Kidney (tissue), 14 donors: ENCODE measurements around the gene EGF. TPM values are rescaled to one million over a fixed set of nuclear protein-coding genes. Genes with fewer than 3 reads are reported as not detected.

ENCODE experiments used
- DNase-seq, 5 donors: peaks; one replicate each; pipeline ENCODE4 v3.0.0-alpha.2; 2013 to 2020
- FAIRE-seq: peaks from 2 replicates; lab custom pipeline; 2012; peaks lifted over from hg19 to GRCh38; lab: Jason Lieb, UNC
- H3K27ac ChIP-seq, 2 donors: one replicate each; pipeline ENCODE4 v1.7.0; 2013; ENCODE audit warnings: low read depth in 2 of 2, low read length in 2 of 2, inconsistent platforms in 1 of 2
- H3K27me3 ChIP-seq: one replicate; pipeline ENCODE4 v1.7.1; 2013; ENCODE audit warnings: low read length, inconsistent platforms; ENCODE audit not compliant: control insufficient read depth, insufficient read depth
- H3K36me3 ChIP-seq, 3 donors: one replicate each; pipeline versions ENCODE4 v1.7.0 to v1.7.1; 2013; ENCODE audit warnings: low read length in 3 of 3, control low read depth in 1 of 3, inconsistent platforms in 1 of 3; ENCODE audit not compliant: insufficient read depth in 3 of 3, control insufficient read depth in 2 of 3
- H3K4me1 ChIP-seq, 3 donors: one replicate each; pipeline versions ENCODE4 v1.7.0 to v1.7.1; 2013; ENCODE audit warnings: low read length in 3 of 3, inconsistent platforms in 1 of 3, low read depth in 1 of 3; ENCODE audit not compliant: control insufficient read depth in 2 of 3, insufficient read depth in 2 of 3
- H3K4me3 ChIP-seq, 3 donors: one replicate each; pipeline versions ENCODE4 v1.7.0 to v1.8.1; 2013; ENCODE audit warnings: low read length in 3 of 3, control low read depth in 1 of 3, inconsistent platforms in 1 of 3
- H3K9ac ChIP-seq, 3 donors: one replicate each; pipeline versions ENCODE4 v1.7.0 to v1.7.1; 2013; ENCODE audit warnings: low read length in 3 of 3, control low read depth in 1 of 3, inconsistent platforms in 1 of 3
- H3K9me3 ChIP-seq, 3 donors: one replicate each; pipeline versions ENCODE4 v1.7.0 to v1.7.1; 2013; ENCODE audit warnings: low read length in 3 of 3, control low read depth in 1 of 3, inconsistent platforms in 1 of 3; ENCODE audit not compliant: control insufficient read depth in 2 of 3, insufficient read depth in 1 of 3
- intact Hi-C: fragments of 100-400 bp; cut with DNase I; formaldehyde crosslinking; loops from one replicate; pipeline ENCODE4 v1.11.1; 2022
- polyA plus RNA-seq: library from polyadenylated mRNA; stranded (reverse); fragments of 350-450 nt; fragmentation: Illumina TruSeq; extraction: RNeasy Lipid Tissue Mini Kit (QIAGEN cat#74804); gene quantifications from one replicate; pipeline ENCODE4 v1.2.3, GENCODE V29; 2014; ENCODE audit warnings: low read depth, low replicate concordance; ENCODE audit not compliant: insufficient read depth
- total RNA-seq: library from RNA; stranded (reverse); fragmentation: NEBNext Ultra II Directional; extraction: Animal tissue kit (Norgen Biotek cat#: 25700); gene quantifications from one replicate; pipeline ENCODE4 v1.2.1, GENCODE V29; 2021
- TF ChIP-seq, protein P1 (sequence below): IDR thresholded peaks from 3 replicates; pipeline ENCODE4 v1.5.1; 2012; ENCODE audit warnings: mild to moderate bottlenecking, moderate library complexity, borderline replicate concordance; ENCODE audit not compliant: insufficient read depth; ENCODE audit errors: extremely low read depth
- donor health status: control.
- donor health status: control.
- donor health status: control.
- donor health status: control.
- donor health status: control.
- donor health status: DM: yes; HTN: yes; CAD: no.
- donor health status: Normal renal cell carcinoma (clear cell type).

The EGF gene
- total and polyA plus RNA-seq, 2 donors from 2014 or later = 3.3 to 72.8 TPM

DNA sequence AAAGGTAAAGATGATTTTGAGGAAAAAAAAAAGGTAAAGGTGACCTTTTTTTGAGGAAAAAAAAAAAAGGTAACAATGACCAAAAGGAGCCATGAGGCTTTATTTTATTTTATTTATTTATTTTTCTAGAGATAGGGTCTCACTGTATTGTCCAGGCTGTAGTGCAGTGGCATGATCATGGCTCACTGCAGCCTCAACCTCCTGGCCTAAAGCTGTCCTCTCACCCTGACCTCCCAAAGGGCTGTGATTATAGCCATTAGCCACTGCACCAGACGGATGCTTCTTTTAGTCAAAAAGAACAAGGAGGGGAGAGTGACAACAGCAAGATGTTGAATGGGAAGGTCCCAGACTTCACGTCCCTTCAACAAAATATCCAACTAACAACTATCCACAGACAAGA, 34.3 kb upstream of the EGF start:
- FAIRE-seq (no peak), DNase-seq (no peak)
- Histone ChIP-seq H3K9me3 (no peaks in the 10 kb centered on the region), H3K4me3 (no peak overlapping the region), H3K27me3 (no peaks in the 10 kb centered on the region), H3K4me1 (no peaks in the 10 kb centered on the region), H3K9ac (no peak overlapping the region), H3K36me3 (no peaks in the 10 kb centered on the region), H3K27ac (no peak overlapping the region)
- TF ChIP-seq, protein P1, sequence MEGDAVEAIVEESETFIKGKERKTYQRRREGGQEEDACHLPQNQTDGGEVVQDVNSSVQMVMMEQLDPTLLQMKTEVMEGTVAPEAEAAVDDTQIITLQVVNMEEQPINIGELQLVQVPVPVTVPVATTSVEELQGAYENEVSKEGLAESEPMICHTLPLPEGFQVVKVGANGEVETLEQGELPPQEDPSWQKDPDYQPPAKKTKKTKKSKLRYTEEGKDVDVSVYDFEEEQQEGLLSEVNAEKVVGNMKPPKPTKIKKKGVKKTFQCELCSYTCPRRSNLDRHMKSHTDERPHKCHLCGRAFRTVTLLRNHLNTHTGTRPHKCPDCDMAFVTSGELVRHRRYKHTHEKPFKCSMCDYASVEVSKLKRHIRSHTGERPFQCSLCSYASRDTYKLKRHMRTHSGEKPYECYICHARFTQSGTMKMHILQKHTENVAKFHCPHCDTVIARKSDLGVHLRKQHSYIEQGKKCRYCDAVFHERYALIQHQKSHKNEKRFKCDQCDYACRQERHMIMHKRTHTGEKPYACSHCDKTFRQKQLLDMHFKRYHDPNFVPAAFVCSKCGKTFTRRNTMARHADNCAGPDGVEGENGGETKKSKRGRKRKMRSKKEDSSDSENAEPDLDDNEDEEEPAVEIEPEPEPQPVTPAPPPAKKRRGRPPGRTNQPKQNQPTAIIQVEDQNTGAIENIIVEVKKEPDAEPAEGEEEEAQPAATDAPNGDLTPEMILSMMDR = no peak
- intact Hi-C loops = no loop called here

- H3K4me3 ChIP-seq = no peak overlapping the region
- no peaks in the 10 kb centered on the region for H3K27me3 ChIP-seq
- DNase-seq = no peak
- FAIRE-seq = no peak
- H3K4me1 ChIP-seq = no peaks in the 10 kb centered on the region
- H3K9me3 ChIP-seq = no peaks in the 10 kb centered on the region
- no peak overlapping the region for H3K27ac ChIP-seq
- TF ChIP-seq, protein P1 = no peak
- no peaks in the 10 kb centered on the region for H3K36me3 ChIP-seq
- intact Hi-C loops = no loop called here
- H3K9ac ChIP-seq = no peak overlapping the region
Observed at GRCh38 chr4:109879081-109879480, 33.6 kb upstream of the EGF start.

GRCh38 chr4:109879636-109880314, 32.9 kb upstream of the EGF start:
- Histone ChIP-seq H3K27ac (no peak overlapping the region), H3K9ac (no peak overlapping the region), H3K36me3 (no peaks in the 10 kb centered on the region), H3K4me1 (no peaks in the 10 kb centered on the region), H3K4me3 (no peak overlapping the region), H3K27me3 (no peaks in the 10 kb centered on the region), H3K9me3 (no peaks in the 10 kb centered on the region)
- DNase-seq = no peak
- no peak for FAIRE-seq
- intact Hi-C loops = no loop called here
- TF ChIP-seq, protein P1 = no peak

DNA sequence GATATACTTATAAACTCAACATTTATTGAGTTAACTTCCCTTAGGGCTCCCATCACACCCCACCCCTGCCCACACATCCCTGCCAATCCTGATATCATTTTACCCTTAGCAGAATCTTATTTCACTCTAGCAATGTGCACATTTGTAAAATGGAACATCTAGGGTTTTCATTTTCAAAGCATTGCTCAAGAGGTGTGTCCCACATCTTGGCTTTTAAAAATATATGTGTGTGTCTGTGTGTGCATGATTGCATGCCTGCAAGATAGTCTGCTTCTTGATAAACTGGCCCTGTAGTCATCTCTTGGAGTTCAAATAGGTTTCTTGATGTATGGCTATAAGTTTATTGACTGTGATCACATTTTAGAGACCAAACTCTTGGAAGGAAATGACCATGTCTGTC, 26.4 kb upstream of the EGF start:
- no peak overlapping the region for H3K4me3 ChIP-seq
- DNase-seq (no peak), FAIRE-seq (no peak)
- no peak overlapping the region for H3K9ac ChIP-seq
- no peak overlapping the region for H3K27ac ChIP-seq
- H3K9me3 ChIP-seq = no peaks in the 10 kb centered on the region
- H3K4me1 ChIP-seq = no peaks in the 10 kb centered on the region
- no peaks in the 10 kb centered on the region for H3K27me3 ChIP-seq
- TF ChIP-seq, protein P1 = no peak
- intact Hi-C loops = no loop called here
- H3K36me3 ChIP-seq = no peaks in the 10 kb centered on the region
